Stomach (tissue), 9 donors: ENCODE results near the gene ADARB2. TPM values are rescaled to one million over a fixed set of nuclear protein-coding genes. Genes with fewer than 3 reads are reported as not detected.

Experiments used
- DNase-seq, 2 donors: peaks; one replicate each; pipeline versions ENCODE4 v3.0.0 to v3.0.0-alpha.2; 2013 to 2019
- H3K27ac ChIP-seq, 5 donors: fragments of 200-600 bp in 4 of 5; sonication (generic) in 4 of 5; one replicate each; pipeline ENCODE4 v1.5.1; 2013 to 2019; ENCODE audit warnings: mild to moderate bottlenecking in 1 of 5, moderate library complexity in 1 of 5
- H3K27me3 ChIP-seq, 3 donors: fragments of 200-600 bp; sonication (generic); one replicate each; pipeline ENCODE4 v1.5.1; 2017 to 2019; ENCODE audit warnings: mixed run types in 1 of 3
- H3K36me3 ChIP-seq, 4 donors: fragments of 200-600 bp; sonication (generic); 1 replicate in 3 of 4; 2 replicates in 1 of 4; pipeline ENCODE4 v1.5.1; 2016 to 2019
- H3K4me1 ChIP-seq, 4 donors: fragments of 200-600 bp; sonication (generic); one replicate each; pipeline ENCODE4 v1.5.1; 2016 to 2019
- H3K4me3 ChIP-seq, 4 donors: fragments of 200-600 bp; sonication (generic) in 3 of 4; one replicate each; pipeline ENCODE4 v1.5.1; 2016 to 2019; ENCODE audit warnings: mild to moderate bottlenecking in 1 of 4
- H3K9me3 ChIP-seq, 4 donors: fragments of 200-600 bp; sonication (generic); one replicate each; pipeline ENCODE4 v1.5.1; 2016 to 2019
- EP300 ChIP-seq: sonication (generic); formaldehyde crosslinking; IDR thresholded peaks from one replicate; pipeline ENCODE4 v1.6.1; 2017; ENCODE audit warnings: antibody characterized with exemption
- POLR2A ChIP-seq, 4 donors: fragments of 450-650 bp; IDR thresholded peaks; one replicate each; pipeline ENCODE4 v1.6.1; 2016; ENCODE audit warnings: antibody characterized with exemption in 4 of 4, control low read depth in 2 of 4, mild to moderate bottlenecking in 1 of 4, moderate library complexity in 1 of 4
- POLR2AphosphoS5 ChIP-seq, 3 donors: sonication (generic); formaldehyde crosslinking; IDR thresholded peaks; one replicate each; pipeline ENCODE4 v1.6.1; 2016; ENCODE audit warnings: antibody characterized with exemption in 3 of 3
- WGBS, 5 donors: extraction: QIAGEN DNeasy Blood & Tissue Kit in 3 of 5; methylation state at CpG; one replicate each; pipeline versions ENCODE4 v1.1.5 to v1.1.7; 2013 to 2018; 5-methylcytosine and 5-hydroxymethylcytosine counted together
- intact Hi-C: fragments of 100-400 bp; cut with DNase I; formaldehyde crosslinking; loops from one replicate; pipeline ENCODE4 v1.15.1; 2023; ENCODE audit warnings: low total_unique reads
- polyA plus RNA-seq, 3 donors: library from polyadenylated mRNA; stranded (reverse); fragments of 200-250 nt; gene quantifications; one replicate each; pipeline ENCODE4 v1.2.3, GENCODE V29; 2013
- total RNA-seq, 5 donors: library from RNA; depleted of rRNA; stranded (reverse); fragments of >200 nt; gene quantifications; one replicate each; pipeline versions ENCODE4 v1.1.0 to v1.2.3, GENCODE V29; 2014 to 2016
- TF ChIP-seq, protein P1 (sequence below), 7 experiments: fragments of 450-650 bp in 4 of 7; fragments of 200-600 bp in 3 of 7; sonication (generic) in 3 of 7; IDR thresholded peaks; one replicate each; pipeline ENCODE4 v1.5.1; 2016 to 2019; ENCODE audit warnings: antibody characterized with exemption in 7 of 7, control low read depth in 2 of 7, mild to moderate bottlenecking in 1 of 7
- donor health status: healthy with polysubstance abuse.
- donor health status: Bipolar disorder and iron deficiency.
- donor health status: healthy.

The ADARB2 gene
- total and polyA plus RNA-seq, 8 donors, result 0.55 to 4.1 (median 1.4) TPM; not detected in 1

DNA sequence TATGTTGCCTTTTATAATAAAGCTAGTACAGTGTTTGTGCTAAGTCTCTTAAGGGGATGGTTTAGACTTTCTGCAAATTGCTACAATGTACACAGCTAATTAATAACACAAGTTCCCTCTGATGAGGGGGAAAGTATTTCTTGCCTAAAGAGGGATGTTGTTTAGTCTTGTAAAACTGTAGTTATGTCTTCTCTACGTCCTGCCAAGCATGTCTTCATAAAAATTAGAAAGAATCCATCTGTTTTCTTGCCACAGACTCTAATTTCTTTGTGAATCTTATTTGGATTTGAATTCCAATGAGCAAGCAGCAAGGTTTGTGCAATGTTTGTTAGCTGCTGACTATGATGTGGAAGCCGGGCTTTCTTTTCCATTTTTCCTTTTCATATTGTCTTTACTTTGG is 28.2 kb downstream of the ADARB2 start:
- Histone ChIP-seq H3K27ac (no peak overlapping the region), H3K36me3 (no peaks in the 10 kb centered on the region), H3K9me3 (peaks cover 0 to 7% (median 2%) of the 10 kb centered on the region in 4 donors), H3K27me3 (peaks cover 0 to 6% (median 0%) of the 10 kb centered on the region in 3 donors), H3K4me3 (no peak overlapping the region), H3K4me1 (no peaks in the 10 kb centered on the region)
- WGBS, 5 donors, result 19 to 53% (median 49%) methylated on average over 2 of the region's 2 CpGs
- DNase-seq, result no peak
- intact Hi-C loops, result no loop called here
- TF ChIP-seq POLR2AphosphoS5 (IDR thresholded peaks at IDR 0.05), result no peak
- no peak for TF ChIP-seq EP300
- TF ChIP-seq, protein P1, sequence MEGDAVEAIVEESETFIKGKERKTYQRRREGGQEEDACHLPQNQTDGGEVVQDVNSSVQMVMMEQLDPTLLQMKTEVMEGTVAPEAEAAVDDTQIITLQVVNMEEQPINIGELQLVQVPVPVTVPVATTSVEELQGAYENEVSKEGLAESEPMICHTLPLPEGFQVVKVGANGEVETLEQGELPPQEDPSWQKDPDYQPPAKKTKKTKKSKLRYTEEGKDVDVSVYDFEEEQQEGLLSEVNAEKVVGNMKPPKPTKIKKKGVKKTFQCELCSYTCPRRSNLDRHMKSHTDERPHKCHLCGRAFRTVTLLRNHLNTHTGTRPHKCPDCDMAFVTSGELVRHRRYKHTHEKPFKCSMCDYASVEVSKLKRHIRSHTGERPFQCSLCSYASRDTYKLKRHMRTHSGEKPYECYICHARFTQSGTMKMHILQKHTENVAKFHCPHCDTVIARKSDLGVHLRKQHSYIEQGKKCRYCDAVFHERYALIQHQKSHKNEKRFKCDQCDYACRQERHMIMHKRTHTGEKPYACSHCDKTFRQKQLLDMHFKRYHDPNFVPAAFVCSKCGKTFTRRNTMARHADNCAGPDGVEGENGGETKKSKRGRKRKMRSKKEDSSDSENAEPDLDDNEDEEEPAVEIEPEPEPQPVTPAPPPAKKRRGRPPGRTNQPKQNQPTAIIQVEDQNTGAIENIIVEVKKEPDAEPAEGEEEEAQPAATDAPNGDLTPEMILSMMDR (IDR thresholded peaks at IDR 0.05), result no peak

DNA sequence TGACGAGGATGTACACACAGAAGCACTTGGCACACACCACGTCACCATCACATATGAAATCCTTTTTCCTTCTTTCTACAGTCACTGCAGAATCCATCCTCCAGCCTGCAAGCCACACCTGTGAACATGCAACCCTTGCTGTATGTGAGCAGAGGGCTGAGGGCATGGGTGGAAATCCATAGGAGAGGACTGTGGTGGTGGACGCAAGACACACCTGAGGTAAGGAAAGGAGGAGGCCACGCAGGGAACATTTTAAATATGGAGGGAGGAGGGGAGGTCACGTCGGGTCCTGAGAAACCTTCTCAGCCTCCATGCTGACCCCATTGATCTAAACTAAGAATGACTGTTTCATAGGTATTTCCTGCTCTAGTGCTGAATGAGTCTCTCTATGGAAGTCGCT is 28.6 kb downstream of the ADARB2 start:
- no peaks in the 10 kb centered on the region for H3K36me3 ChIP-seq
- peaks cover 0 to 10% (median 2%) of the 10 kb centered on the region in 4 donors for H3K9me3 ChIP-seq
- H3K4me3 ChIP-seq, result no peak overlapping the region
- no peaks in the 10 kb centered on the region for H3K4me1 ChIP-seq
- TF ChIP-seq POLR2AphosphoS5 (IDR thresholded peaks at IDR 0.05) (no peak), POLR2A (IDR thresholded peaks at IDR 0.05) (no peak)
- DNase-seq, result no peak
- peaks cover 0 to 2% (median 0%) of the 10 kb centered on the region in 3 donors for H3K27me3 ChIP-seq
- 68 to 83% (median 77%) methylated on average over 7 of the region's 7 CpGs for WGBS, 5 donors
- intact Hi-C loops, result no loop called here
- no peak overlapping the region for H3K27ac ChIP-seq

GRCh38 chr10:1706711-1707110 is 30.6 kb downstream of the ADARB2 start:
- 20 to 41% (median 31%) methylated on average over 5 to 6 of the region's 6 CpGs for WGBS, 5 donors
- Histone ChIP-seq H3K27ac (no peak overlapping the region), H3K9me3 (peaks cover 0 to 10% (median 2%) of the 10 kb centered on the region in 4 donors), H3K36me3 (no peaks in the 10 kb centered on the region), H3K27me3 (peaks cover 0 to 5% (median 0%) of the 10 kb centered on the region in 3 donors), H3K4me3 (no peak overlapping the region), H3K4me1 (no peaks in the 10 kb centered on the region)
- intact Hi-C loops, result no loop called here
- DNase-seq, result no peak
- TF ChIP-seq POLR2A (IDR thresholded peaks at IDR 0.05) (no peak), POLR2AphosphoS5 (IDR thresholded peaks at IDR 0.05) (no peak), EP300 (no peak)
- TF ChIP-seq, protein P1 (IDR thresholded peaks at IDR 0.05), result no peak

- intact Hi-C loops, result no loop called here
- Histone ChIP-seq H3K9me3 (peaks cover 0 to 10% (median 2%) of the 10 kb centered on the region in 4 donors), H3K4me1 (no peaks in the 10 kb centered on the region), H3K36me3 (no peaks in the 10 kb centered on the region), H3K4me3 (no peak overlapping the region), H3K27ac (no peak overlapping the region), H3K27me3 (peaks cover 0 to 5% (median 0%) of the 10 kb centered on the region in 3 donors)
- 82 to 91% (median 84%) methylated on average over 3 of the region's 3 CpGs for WGBS, 5 donors
- no peak for TF ChIP-seq POLR2A (IDR thresholded peaks at IDR 0.05)
- no peak for TF ChIP-seq POLR2AphosphoS5 (IDR thresholded peaks at IDR 0.05)
- TF ChIP-seq, protein P1 (IDR thresholded peaks at IDR 0.05), result no peak
- TF ChIP-seq EP300, result no peak
- DNase-seq, result no peak
These were observed 31.1 kb downstream of the ADARB2 start for GRCh38 chr10:1706256-1706655.

DNA sequence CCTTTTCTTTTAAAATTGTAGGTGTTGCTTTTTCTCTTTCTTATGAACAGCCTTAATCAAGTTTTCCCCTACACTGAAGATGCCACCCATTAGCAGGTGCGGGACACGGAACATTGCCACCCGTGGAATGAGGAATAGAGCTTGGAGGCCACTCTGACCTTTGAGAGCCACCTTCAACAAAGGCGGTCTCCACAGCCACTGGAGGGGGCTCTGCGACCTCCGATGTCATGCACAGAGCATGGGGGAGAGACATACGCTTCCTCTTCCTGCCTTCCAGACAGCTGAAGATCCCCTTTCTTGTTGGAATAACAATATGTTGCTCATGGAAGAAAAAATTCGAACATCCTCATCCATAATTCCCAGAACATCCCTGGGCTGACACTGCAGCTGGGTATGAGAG is 39.1 kb downstream of the ADARB2 start:
- Histone ChIP-seq H3K36me3 (no peaks in the 10 kb centered on the region), H3K4me3 (no peak overlapping the region), H3K27me3 (peaks cover 0 to 5% (median 0%) of the 10 kb centered on the region in 3 donors), H3K9me3 (no peaks in the 10 kb centered on the region), H3K4me1 (no peaks in the 10 kb centered on the region), H3K27ac (no peak overlapping the region)
- no peak for DNase-seq
- WGBS, 5 donors, result 83 to 87% (median 85%) methylated on average over 8 of the region's 8 CpGs
- TF ChIP-seq, protein P1 (IDR thresholded peaks at IDR 0.05), result no peak
- TF ChIP-seq POLR2AphosphoS5 (IDR thresholded peaks at IDR 0.05) (no peak), EP300 (no peak), POLR2A (IDR thresholded peaks at IDR 0.05) (no peak)
- intact Hi-C loops, result no loop called here
